Activated CD8-positive, alpha-beta T cell treated with anti-CD3 and anti-CD28 coated beads for 36 hours (primary cell): Measurements from ENCODE around the gene MCRIP2. TPM values are rescaled to one million over a fixed set of nuclear protein-coding genes. Genes with fewer than 3 reads are reported as not detected.

Experiments
- ATAC-seq: fragments of 200-7000 bp; cut with Tn5 transposase; one replicate; pipeline ENCODE4 v1.10.0; 2021; ENCODE audit warnings: mild to moderate bottlenecking, moderate library complexity
- CTCF ChIA-PET: fragments of 350-600 bp; sonication (Branson Sonifier 250); formaldehyde crosslinking; loops from one replicate; lab custom pipeline; 2021; ENCODE audit warnings: antibody characterized with exemption; lab: Charles Lee
- POLR2A ChIA-PET: fragments of 350-600 bp; sonication (Branson Sonifier 250); formaldehyde crosslinking; loops from one replicate; lab custom pipeline; 2021; ENCODE audit warnings: antibody characterized with exemption; lab: Charles Lee
- DNase-seq: peaks from one replicate; pipeline ENCODE4 v3.0.0-alpha.2; 2020
- H3K27ac Mint-ChIP-seq: one replicate; pipeline ENCODE4 v1.8.0; 2021; ENCODE audit warnings: mild to moderate bottlenecking, mixed read lengths
- H3K27me3 Mint-ChIP-seq: one replicate; pipeline ENCODE4 v1.8.0; 2021; ENCODE audit warnings: mixed read lengths
- H3K36me3 Mint-ChIP-seq: one replicate; pipeline ENCODE4 v1.8.0; 2021; ENCODE audit warnings: low read depth, mixed read lengths
- H3K4me1 Mint-ChIP-seq: one replicate; pipeline ENCODE4 v1.8.0; 2021; ENCODE audit warnings: low read depth, mixed read lengths
- H3K4me3 Mint-ChIP-seq: one replicate; pipeline ENCODE4 v1.8.0; 2021; ENCODE audit warnings: mild to moderate bottlenecking, moderate library complexity, mixed read lengths
- H3K9me3 Mint-ChIP-seq: one replicate; pipeline ENCODE4 v1.8.0; 2021; ENCODE audit warnings: mixed read lengths
- CTCF ChIP-seq: fragments of 200-600 bp; IDR thresholded peaks from one replicate; pipeline ENCODE4 v1.8.0; 2022; ENCODE audit warnings: antibody characterized with exemption, mild to moderate bottlenecking
- intact Hi-C: fragments of 100-400 bp; cut with micrococcal nuclease; formaldehyde crosslinking; loops from one replicate; pipeline ENCODE4 v1.10.0; 2022
- total RNA-seq, 2 experiments: library from RNA; stranded (reverse); gene quantifications; one replicate each; pipeline ENCODE4 v1.2.3, GENCODE V29; 2021

MCRIP2 gene
- total RNA-seq, 2 experiments from 2014 or later = 60.7 to 62.7 TPM

- no peaks in the 10 kb centered on the region for H3K36me3 Mint-ChIP-seq
- DNase-seq (no peak), ATAC-seq (no peak)
- no peak for TF ChIP-seq CTCF
- ChIA-PET POLR2A (interaction anchor here (0.7 to 2.9 kb wide), 13 partner anchors 9 to 169 kb away, joined by 3 to 11 read pairs (median 4); partner anchors contain the start of genes ANTKMT, CCDC78, HAGHL and JMJD8), CTCF (interaction anchor here (0.8 to 1.5 kb wide), 6 partner anchors 9 to 90 kb away, joined by 3 to 5 read pairs (median 3); partner anchors contain the start of gene CIAO3)
- peaks cover 4% of the 10 kb centered on the region for H3K27me3 Mint-ChIP-seq
- no peak overlapping the region for H3K27ac Mint-ChIP-seq
- H3K4me1 Mint-ChIP-seq = peaks cover 20% of the 10 kb centered on the region
- no peaks in the 10 kb centered on the region for H3K9me3 Mint-ChIP-seq
- intact Hi-C loops = no loop called here
- H3K4me3 Mint-ChIP-seq = peak overlapping the region; percentile 68
Observed at GRCh38 chr16:694863-695354, 53.3 kb downstream of the MCRIP2 start.

DNA sequence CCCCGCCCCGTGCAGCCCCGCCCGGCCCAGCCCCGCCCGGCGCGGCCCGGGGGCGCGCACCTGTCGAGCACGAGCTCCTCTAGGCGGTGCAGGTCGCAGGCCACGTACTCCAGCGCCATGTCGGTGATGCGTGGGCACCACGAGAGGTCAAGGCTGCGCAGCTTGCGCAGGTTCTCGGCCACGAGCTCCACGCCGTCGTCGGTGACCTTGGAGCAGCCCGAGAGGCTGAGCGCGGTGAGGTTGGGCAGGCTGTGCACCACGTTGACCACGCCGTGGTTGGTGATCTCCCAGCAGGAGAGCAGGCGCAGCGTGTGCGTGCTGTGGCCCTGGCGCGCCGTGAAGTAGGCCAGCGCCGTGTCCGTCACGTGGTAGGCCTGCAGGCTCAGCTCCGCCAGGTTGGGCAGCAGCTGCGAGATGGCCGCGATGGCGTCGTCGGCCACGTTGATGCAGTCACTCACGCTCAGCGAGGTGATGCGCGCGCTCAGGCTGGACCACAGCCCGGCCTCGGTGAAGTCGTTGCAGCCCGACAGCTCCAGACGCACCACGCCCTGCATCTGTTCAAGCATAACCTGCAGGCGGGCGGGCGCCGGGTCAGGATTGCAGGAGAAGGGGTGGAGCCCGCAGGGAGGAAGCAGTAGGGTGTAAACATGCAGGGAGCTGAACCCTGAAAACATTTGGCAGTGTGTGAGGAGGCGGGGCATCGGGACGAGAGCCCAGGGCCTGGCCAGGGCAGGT, 53.9 kb downstream of the MCRIP2 start:
- peaks cover 20% of the 10 kb centered on the region for H3K4me1 Mint-ChIP-seq
- H3K36me3 Mint-ChIP-seq = no peaks in the 10 kb centered on the region
- H3K9me3 Mint-ChIP-seq = no peaks in the 10 kb centered on the region
- no peak for TF ChIP-seq CTCF
- peak overlapping the region; percentile 75 for H3K27ac Mint-ChIP-seq
- peaks cover 4% of the 10 kb centered on the region for H3K27me3 Mint-ChIP-seq
- peak; percentile 79 for DNase-seq
- intact Hi-C loops = no loop called here
- POLR2A ChIA-PET = interaction anchor here (0.7 to 2.9 kb wide), 15 partner anchors 8 to 169 kb away, joined by 3 to 11 read pairs (median 4); partner anchors contain the start of genes ANTKMT, CCDC78, HAGHL and JMJD8
- CTCF ChIA-PET = interaction anchor here (0.6 to 1.5 kb wide), 8 partner anchors 9 to 90 kb away, joined by 3 to 5 read pairs (median 3); partner anchors contain the start of genes CIAO3 and METRN
- peak overlapping the region; percentile 78 for H3K4me3 Mint-ChIP-seq
- ATAC-seq = peak; percentile 82

Other genes with a start within 250 kb of the MCRIP2 start
- 10 to 100 TPM; 22.9 to 24.2 TPM for gene NME4, start 244.6 kb upstream of the MCRIP2 start, total RNA-seq
- 1 to 10 TPM; 9.7 to 10.0 TPM for gene DECR2, start 239.9 kb upstream of the MCRIP2 start, total RNA-seq
- gene RAB11FIP3, start 216.2 kb upstream of the MCRIP2 start, total RNA-seq = 10 to 100 TPM; 18.7 to 20.4 TPM
- gene CAPN15, start 114.1 kb upstream of the MCRIP2 start, total RNA-seq = 10 to 100 TPM; 76.4 to 81.2 TPM
- not detected for gene PRR35, start 81.4 kb upstream of the MCRIP2 start, total RNA-seq
- under 1 TPM; 0.41 to 0.72 TPM for gene NHLRC4, start 74.8 kb upstream of the MCRIP2 start, total RNA-seq
- 10 to 100 TPM; 18.5 to 18.6 TPM for gene PIGQ, start 71.9 kb upstream of the MCRIP2 start, total RNA-seq
- 1 to 10 TPM; 8.1 to 8.8 TPM for gene RAB40C, start 51.8 kb upstream of the MCRIP2 start, total RNA-seq
- under 1 TPM in 1 of 2 experiments, not detected in 1; 0.25 TPM for gene WFIKKN1, start 10.8 kb upstream of the MCRIP2 start, total RNA-seq
- gene METTL26, start 5.5 kb upstream of the MCRIP2 start, total RNA-seq = 100 to 1,000 TPM; 119 to 133 TPM
- gene WDR90, start 7.5 kb downstream of the MCRIP2 start, total RNA-seq = 10 to 100 TPM; 89.6 to 90.7 TPM
- 100 to 1,000 TPM; 110 TPM for gene RHOT2, start 26.3 kb downstream of the MCRIP2 start, total RNA-seq
- under 1 TPM; 0.79 to 0.89 TPM for gene RHBDL1, start 33.8 kb downstream of the MCRIP2 start, total RNA-seq
- gene STUB1, start 38.6 kb downstream of the MCRIP2 start, total RNA-seq = 10 to 100 TPM; 57.1 to 61.7 TPM
- gene JMJD8, start 42.5 kb downstream of the MCRIP2 start, total RNA-seq = 10 to 100 TPM; 26.2 to 28.7 TPM
- gene WDR24, start 48.6 kb downstream of the MCRIP2 start, total RNA-seq = 10 to 100 TPM; 17.6 to 18.7 TPM
- 1 to 10 TPM; 5.9 to 8.0 TPM for gene FBXL16, start 64.0 kb downstream of the MCRIP2 start, total RNA-seq
- 10 to 100 TPM; 37.2 to 43.1 TPM for gene METRN, start 73.3 kb downstream of the MCRIP2 start, total RNA-seq
- 10 to 100 TPM; 34.3 to 38.4 TPM for gene ANTKMT, start 79.3 kb downstream of the MCRIP2 start, total RNA-seq
- gene CCDC78, start 84.6 kb downstream of the MCRIP2 start, total RNA-seq = 1 to 10 TPM; 4.6 to 5.7 TPM
- 10 to 100 TPM; 28.8 to 32.6 TPM for gene HAGHL, start 85.3 kb downstream of the MCRIP2 start, total RNA-seq
- 10 to 100 TPM; 21.3 to 25.0 TPM for gene CIAO3, start 99.2 kb downstream of the MCRIP2 start, total RNA-seq
- not detected for gene MSLN, start 118.9 kb downstream of the MCRIP2 start, total RNA-seq
- gene RPUSD1, start 146.6 kb downstream of the MCRIP2 start, total RNA-seq = 10 to 100 TPM; 17.1 to 18.1 TPM
- 100 to 1,000 TPM in 1 of 2 experiments, 10 to 100 TPM in 1; 95.6 to 115 TPM for gene CHTF18, start 146.8 kb downstream of the MCRIP2 start, total RNA-seq
- not detected for gene GNG13, start 158.9 kb downstream of the MCRIP2 start, total RNA-seq